Measurements from ENCODE around the gene PTPRG. TPM values are rescaled to one million over a fixed set of nuclear protein-coding genes. Genes with fewer than 3 reads are reported as not detected.
A peak's percentile ranks its signal among the peaks of the same experiment; 100 is the strongest.

The PTPRG gene
- total and polyA plus RNA-seq, 2 experiments from 2014 or later: 24.4 to 131 TPM

GRCh38 chr3:61520966-61521628, 40.3 kb upstream of the PTPRG start:
- Histone ChIP-seq H4K20me1 (replicated peaks; ENCODE audit: insufficient read depth) (no peaks in the 10 kb centered on the region), H3K4me1 (ENCODE audit: insufficient read depth) (peaks cover 15% of the 10 kb centered on the region)
- ATAC-seq: peak; percentile 77

More at GRCh38 chr3:61520966-61521628, 40.3 kb upstream of the PTPRG start:
- H3K36me3 ChIP-seq (ENCODE audit: insufficient read depth): no peaks in the 10 kb centered on the region
- no peaks in the 10 kb centered on the region for H3K27me3 ChIP-seq (ENCODE audit: insufficient read depth)
- peaks cover 18% of the 10 kb centered on the region for H3K4me1 Mint-ChIP-seq
- TF ChIP-seq STAT1 (IDR thresholded peaks at IDR 0.05; ENCODE audit: unreplicated experiment) (no peak), POLR2AphosphoS5 (IDR thresholded peaks at IDR 0.05; ENCODE audit: low read depth) (no peak), ZNF331 (CRISPR knock-in tag; IDR thresholded peaks at IDR 0.05; ENCODE audit: low read depth) (no peak), ETS1 (IDR thresholded peaks at IDR 0.05) (no peak), CTCF (conservative IDR thresholded peaks at IDR 0.05; ENCODE audit: low read depth in 2 of 2) (no peak), EZH2 (IDR thresholded peaks at IDR 0.05; ENCODE audit: low read depth, unreplicated experiment) (no peak), EZH2phosphoT487 (IDR thresholded peaks at IDR 0.05; ENCODE audit: unreplicated experiment) (no peak), REST (IDR thresholded peaks at IDR 0.05; ENCODE audit: unreplicated experiment) (no peak), JUNB (IDR thresholded peaks at IDR 0.05; ENCODE audit: unreplicated experiment) (no peak), NANOG (IDR thresholded peaks at IDR 0.05; ENCODE audit: borderline replicate concordance) (no peak)
- TF ChIP-seq, protein P1, sequence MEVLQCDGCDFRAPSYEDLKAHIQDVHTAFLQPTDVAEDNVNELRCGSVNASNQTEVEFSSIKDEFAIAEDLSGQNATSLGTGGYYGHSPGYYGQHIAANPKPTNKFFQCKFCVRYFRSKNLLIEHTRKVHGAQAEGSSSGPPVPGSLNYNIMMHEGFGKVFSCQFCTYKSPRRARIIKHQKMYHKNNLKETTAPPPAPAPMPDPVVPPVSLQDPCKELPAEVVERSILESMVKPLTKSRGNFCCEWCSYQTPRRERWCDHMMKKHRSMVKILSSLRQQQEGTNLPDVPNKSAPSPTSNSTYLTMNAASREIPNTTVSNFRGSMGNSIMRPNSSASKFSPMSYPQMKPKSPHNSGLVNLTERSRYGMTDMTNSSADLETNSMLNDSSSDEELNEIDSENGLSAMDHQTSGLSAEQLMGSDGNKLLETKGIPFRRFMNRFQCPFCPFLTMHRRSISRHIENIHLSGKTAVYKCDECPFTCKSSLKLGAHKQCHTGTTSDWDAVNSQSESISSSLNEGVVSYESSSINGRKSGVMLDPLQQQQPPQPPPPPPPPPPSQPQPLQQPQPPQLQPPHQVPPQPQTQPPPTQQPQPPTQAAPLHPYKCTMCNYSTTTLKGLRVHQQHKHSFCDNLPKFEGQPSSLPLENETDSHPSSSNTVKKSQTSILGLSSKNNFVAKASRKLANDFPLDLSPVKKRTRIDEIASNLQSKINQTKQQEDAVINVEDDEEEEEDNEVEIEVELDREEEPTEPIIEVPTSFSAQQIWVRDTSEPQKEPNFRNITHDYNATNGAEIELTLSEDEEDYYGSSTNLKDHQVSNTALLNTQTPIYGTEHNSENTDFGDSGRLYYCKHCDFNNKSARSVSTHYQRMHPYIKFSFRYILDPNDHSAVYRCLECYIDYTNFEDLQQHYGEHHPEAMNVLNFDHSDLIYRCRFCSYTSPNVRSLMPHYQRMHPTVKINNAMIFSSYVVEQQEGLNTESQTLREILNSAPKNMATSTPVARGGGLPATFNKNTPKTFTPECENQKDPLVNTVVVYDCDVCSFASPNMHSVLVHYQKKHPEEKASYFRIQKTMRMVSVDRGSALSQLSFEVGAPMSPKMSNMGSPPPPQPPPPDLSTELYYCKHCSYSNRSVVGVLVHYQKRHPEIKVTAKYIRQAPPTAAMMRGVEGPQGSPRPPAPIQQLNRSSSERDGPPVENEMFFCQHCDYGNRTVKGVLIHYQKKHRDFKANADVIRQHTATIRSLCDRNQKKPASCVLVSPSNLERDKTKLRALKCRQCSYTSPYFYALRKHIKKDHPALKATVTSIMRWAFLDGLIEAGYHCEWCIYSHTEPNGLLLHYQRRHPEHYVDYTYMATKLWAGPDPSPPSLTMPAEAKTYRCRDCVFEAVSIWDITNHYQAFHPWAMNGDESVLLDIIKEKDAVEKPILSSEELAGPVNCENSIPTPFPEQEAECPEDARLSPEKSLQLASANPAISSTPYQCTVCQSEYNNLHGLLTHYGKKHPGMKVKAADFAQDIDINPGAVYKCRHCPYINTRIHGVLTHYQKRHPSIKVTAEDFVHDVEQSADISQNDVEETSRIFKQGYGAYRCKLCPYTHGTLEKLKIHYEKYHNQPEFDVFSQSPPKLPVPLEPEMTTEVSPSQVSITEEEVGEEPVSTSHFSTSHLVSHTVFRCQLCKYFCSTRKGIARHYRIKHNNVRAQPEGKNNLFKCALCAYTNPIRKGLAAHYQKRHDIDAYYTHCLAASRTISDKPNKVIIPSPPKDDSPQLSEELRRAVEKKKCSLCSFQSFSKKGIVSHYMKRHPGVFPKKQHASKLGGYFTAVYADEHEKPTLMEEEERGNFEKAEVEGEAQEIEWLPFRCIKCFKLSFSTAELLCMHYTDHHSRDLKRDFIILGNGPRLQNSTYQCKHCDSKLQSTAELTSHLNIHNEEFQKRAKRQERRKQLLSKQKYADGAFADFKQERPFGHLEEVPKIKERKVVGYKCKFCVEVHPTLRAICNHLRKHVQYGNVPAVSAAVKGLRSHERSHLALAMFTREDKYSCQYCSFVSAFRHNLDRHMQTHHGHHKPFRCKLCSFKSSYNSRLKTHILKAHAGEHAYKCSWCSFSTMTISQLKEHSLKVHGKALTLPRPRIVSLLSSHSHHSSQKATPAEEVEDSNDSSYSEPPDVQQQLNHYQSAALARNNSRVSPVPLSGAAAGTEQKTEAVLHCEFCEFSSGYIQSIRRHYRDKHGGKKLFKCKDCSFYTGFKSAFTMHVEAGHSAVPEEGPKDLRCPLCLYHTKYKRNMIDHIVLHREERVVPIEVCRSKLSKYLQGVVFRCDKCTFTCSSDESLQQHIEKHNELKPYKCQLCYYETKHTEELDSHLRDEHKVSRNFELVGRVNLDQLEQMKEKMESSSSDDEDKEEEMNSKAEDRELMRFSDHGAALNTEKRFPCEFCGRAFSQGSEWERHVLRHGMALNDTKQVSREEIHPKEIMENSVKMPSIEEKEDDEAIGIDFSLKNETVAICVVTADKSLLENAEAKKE (CRISPR knock-in tag; IDR thresholded peaks at IDR 0.05): no peak
- no peaks in the 10 kb centered on the region for H3K9me2 ChIP-seq (ENCODE audit: insufficient read depth)
- no peaks in the 10 kb centered on the region for H3K79me2 ChIP-seq (replicated peaks; ENCODE audit: insufficient read depth)
- H3K9me3 Mint-ChIP-seq: no peaks in the 10 kb centered on the region; the same call in 2 of the 3 replicates
- H3K27ac Mint-ChIP-seq: no peak overlapping the region
- H3K27me3 Mint-ChIP-seq (ENCODE audit: insufficient read depth, low read depth, poor library complexity): no peaks in the 10 kb centered on the region
- no peaks in the 10 kb centered on the region for H3F3A ChIP-seq (replicated peaks; ENCODE audit: low read depth)
- peak; percentile 33 for DNase-seq (ENCODE audit: low spot score)
- no peak overlapping the region for H3K4me2 ChIP-seq
- H3K4me3 ChIP-seq: no peak overlapping the region
- H3K36me3 Mint-ChIP-seq (ENCODE audit: low read depth): no peaks in the 10 kb centered on the region
- no peak overlapping the region for H3K4me3 Mint-ChIP-seq
- H2AFZ ChIP-seq: no peak overlapping the region
- H3K27ac ChIP-seq (ENCODE audit: low read depth): no peak overlapping the region

Data from GM23338 (cell line).